ENCODE results near the gene JAZF1. TPM values are rescaled to one million over a fixed set of nuclear protein-coding genes. Genes with fewer than 3 reads are reported as not detected.

The JAZF1 gene
- total and polyA plus RNA-seq, 4 donors: 5.2 to 16.5 (median 10.7) TPM

DNA sequence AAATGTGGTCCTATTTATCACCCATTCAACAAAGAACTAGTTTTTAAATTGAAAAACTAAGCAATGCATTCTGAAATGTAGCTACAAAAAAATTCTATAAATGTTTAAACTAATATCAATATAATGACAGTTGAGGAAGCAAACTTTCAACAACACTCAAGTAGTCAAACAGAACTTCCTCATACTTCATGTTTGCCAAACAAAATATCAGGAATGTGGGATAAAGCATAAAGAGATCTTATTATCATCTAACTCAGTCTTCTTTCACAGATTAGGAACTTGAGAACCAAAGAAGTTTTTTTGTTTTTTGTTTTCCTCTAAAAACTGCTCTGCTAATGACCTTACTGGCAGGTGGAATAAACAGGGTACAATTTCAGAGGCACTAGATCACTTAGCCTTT is 116.2 kb downstream of the JAZF1 start:
- Histone ChIP-seq H3K9me3 (ENCODE audit: control insufficient read depth in 4 of 4, insufficient read depth in 3 of 4, low read length in 3 of 4) (no peaks in the 10 kb centered on the region), H3K27ac (ENCODE audit: low read depth in 1 of 2, low read length in 1 of 2) (no peak overlapping the region), H3K27me3 (ENCODE audit: control insufficient read depth in 3 of 3, insufficient read depth in 3 of 3, low read length in 2 of 3) (no peaks in the 10 kb centered on the region), H3K9ac (ENCODE audit: insufficient read depth in 1 of 2, low read length in 2 of 2) (no peak overlapping the region), H3K4me3 (no peak overlapping the region), H3K4me1 (ENCODE audit: control insufficient read depth in 5 of 5, insufficient read depth in 5 of 5, low read length in 5 of 5) (peaks cover under 1 to 39% (median 5%) of the 10 kb centered on the region in 5 donors), H3K36me3 (ENCODE audit: control insufficient read depth in 4 of 4, insufficient read depth in 4 of 4, low read length in 4 of 4) (no peaks in the 10 kb centered on the region)
- TF ChIP-seq, protein P1, sequence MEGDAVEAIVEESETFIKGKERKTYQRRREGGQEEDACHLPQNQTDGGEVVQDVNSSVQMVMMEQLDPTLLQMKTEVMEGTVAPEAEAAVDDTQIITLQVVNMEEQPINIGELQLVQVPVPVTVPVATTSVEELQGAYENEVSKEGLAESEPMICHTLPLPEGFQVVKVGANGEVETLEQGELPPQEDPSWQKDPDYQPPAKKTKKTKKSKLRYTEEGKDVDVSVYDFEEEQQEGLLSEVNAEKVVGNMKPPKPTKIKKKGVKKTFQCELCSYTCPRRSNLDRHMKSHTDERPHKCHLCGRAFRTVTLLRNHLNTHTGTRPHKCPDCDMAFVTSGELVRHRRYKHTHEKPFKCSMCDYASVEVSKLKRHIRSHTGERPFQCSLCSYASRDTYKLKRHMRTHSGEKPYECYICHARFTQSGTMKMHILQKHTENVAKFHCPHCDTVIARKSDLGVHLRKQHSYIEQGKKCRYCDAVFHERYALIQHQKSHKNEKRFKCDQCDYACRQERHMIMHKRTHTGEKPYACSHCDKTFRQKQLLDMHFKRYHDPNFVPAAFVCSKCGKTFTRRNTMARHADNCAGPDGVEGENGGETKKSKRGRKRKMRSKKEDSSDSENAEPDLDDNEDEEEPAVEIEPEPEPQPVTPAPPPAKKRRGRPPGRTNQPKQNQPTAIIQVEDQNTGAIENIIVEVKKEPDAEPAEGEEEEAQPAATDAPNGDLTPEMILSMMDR (IDR thresholded peaks at IDR 0.05; ENCODE audit: control extremely low read depth, extremely low read depth): no peak
- no peak for ATAC-seq (ENCODE audit: insufficient read depth, low FRiP score)
- peak in 1 of 3 donors; percentile 20 for DNase-seq

DNA sequence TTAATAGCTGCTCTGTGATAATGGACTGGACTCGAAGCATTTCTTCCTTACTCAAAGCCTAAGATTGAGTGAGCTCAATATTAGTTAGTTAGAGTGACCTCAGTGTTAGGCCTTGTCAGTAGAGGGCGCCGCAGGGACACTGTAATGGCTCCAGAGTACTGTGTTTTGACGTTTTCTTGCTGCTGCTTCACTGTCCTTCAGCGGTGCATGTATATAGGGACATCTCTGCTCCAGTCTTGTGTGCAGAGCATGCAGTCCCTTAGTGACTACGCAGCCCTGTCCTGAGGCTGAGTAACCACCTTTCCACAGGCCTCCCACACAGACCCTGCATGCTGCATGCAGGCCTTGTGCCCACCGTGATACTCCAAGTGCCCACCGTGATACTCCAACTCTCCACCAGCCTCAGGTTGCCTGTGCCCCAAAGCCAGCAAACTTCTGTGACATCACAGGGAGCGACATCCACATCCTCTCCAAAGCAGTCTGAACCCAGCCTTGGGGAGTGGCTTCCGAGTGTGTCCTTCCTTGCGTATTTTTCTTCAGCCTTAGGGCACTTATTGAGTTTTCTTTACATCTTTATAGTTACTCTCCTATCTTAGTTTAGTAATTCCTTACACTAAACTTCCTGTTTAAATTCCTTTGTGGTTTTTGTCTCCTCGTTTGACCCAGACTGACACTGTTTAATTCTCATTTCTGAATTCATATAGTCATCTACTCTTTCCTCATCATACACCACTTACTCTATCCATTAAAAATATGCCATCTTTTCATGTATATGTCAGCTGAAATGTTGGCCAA is 118.2 kb downstream of the JAZF1 start:
- TF ChIP-seq, protein P1 (IDR thresholded peaks at IDR 0.05; ENCODE audit: control extremely low read depth, extremely low read depth): peak; percentile 29
- Histone ChIP-seq H3K36me3 (ENCODE audit: control insufficient read depth in 4 of 4, insufficient read depth in 4 of 4, low read length in 4 of 4) (no peaks in the 10 kb centered on the region), H3K4me3 (no peak overlapping the region), H3K27me3 (ENCODE audit: control insufficient read depth in 3 of 3, insufficient read depth in 3 of 3, low read length in 2 of 3) (no peaks in the 10 kb centered on the region), H3K9me3 (ENCODE audit: control insufficient read depth in 4 of 4, insufficient read depth in 3 of 4, low read length in 3 of 4) (no peaks in the 10 kb centered on the region), H3K9ac (ENCODE audit: insufficient read depth in 1 of 2, low read length in 2 of 2) (no peak overlapping the region), H3K4me1 (ENCODE audit: control insufficient read depth in 5 of 5, insufficient read depth in 5 of 5, low read length in 5 of 5) (peaks cover 0 to 37% (median 4%) of the 10 kb centered on the region in 5 donors), H3K27ac (ENCODE audit: low read depth in 1 of 2, low read length in 1 of 2) (no peak overlapping the region)
- WGBS, 2 donors: 58 to 65% methylated on average over 12 of the region's 12 CpGs
- peak; percentile 74 to 81 (median 78) for DNase-seq
- peak; percentile 85 for ATAC-seq (ENCODE audit: insufficient read depth, low FRiP score)

DNA sequence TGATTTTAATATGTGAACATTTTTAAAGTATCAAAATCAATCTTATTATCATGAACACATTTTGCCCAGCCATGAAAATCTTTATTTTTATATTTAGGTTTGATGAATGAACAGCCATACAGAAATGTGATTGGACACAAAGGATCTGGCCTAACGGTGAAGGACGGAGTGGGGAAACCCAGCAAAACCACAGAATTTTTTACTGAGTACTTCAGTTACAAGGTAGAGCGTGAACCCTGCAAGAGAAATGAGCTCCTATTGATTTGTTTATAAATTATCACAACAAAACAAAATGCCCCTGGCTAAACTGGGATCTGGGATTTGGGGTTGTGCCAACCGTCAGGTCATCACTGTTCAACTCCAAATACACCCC is 118.8 kb downstream of the JAZF1 start:
- Histone ChIP-seq H3K36me3 (ENCODE audit: control insufficient read depth in 4 of 4, insufficient read depth in 4 of 4, low read length in 4 of 4) (no peaks in the 10 kb centered on the region), H3K4me1 (ENCODE audit: control insufficient read depth in 5 of 5, insufficient read depth in 5 of 5, low read length in 5 of 5) (peaks cover 0 to 37% (median 3%) of the 10 kb centered on the region in 5 donors), H3K9me3 (ENCODE audit: control insufficient read depth in 4 of 4, insufficient read depth in 3 of 4, low read length in 3 of 4) (no peaks in the 10 kb centered on the region), H3K4me3 (no peak overlapping the region), H3K9ac (ENCODE audit: insufficient read depth in 1 of 2, low read length in 2 of 2) (no peak overlapping the region), H3K27ac (ENCODE audit: low read depth in 1 of 2, low read length in 1 of 2) (no peak overlapping the region), H3K27me3 (ENCODE audit: control insufficient read depth in 3 of 3, insufficient read depth in 3 of 3, low read length in 2 of 3) (no peaks in the 10 kb centered on the region)
- TF ChIP-seq, protein P1 (IDR thresholded peaks at IDR 0.05; ENCODE audit: control extremely low read depth, extremely low read depth): no peak
- ATAC-seq (ENCODE audit: insufficient read depth, low FRiP score) (no peak), DNase-seq (no peak)
- 71 to 73% methylated on average over 4 of the region's 4 CpGs for WGBS, 2 donors

Measured in lung (tissue), 12 donors.